ENCODE measurements around the gene TEX54. TPM values are rescaled to one million over a fixed set of nuclear protein-coding genes. Genes with fewer than 3 reads are reported as not detected.
A peak's percentile ranks its signal among the peaks of the same experiment; 100 is the strongest.

Gene TEX54
- total and polyA plus RNA-seq, 4 experiments from 2014 or later = 1.3 to 1.9 TPM; not detected in 2

- Mint-ChIP-seq H3K4me1 (peaks cover 26 to 50% (median 36%) of the 10 kb centered on the region in 4 donors), H3K27ac (peak overlapping the region in 6 of 7 donors; percentile 48 to 100 (median 99)), H3K36me3 (peaks cover 28 to 44% of the 10 kb centered on the region in 2 donors), H3K9me3 (no peaks in the 10 kb centered on the region), H3K27me3 (no peaks in the 10 kb centered on the region), H3K4me3 (peak overlapping the region; percentile 64 to 100 (median 100))
- ChIA-PET POLR2A (ENCODE audit: partially characterized antibody) (interaction anchor here (0.8 to 7.2 kb wide), 8 partner anchors 26 to 288 kb away, joined by 3 to 138 read pairs (median 31); partner anchors contain the start of genes STX5, TAF6L, TEX54 and TMEM179B), CTCF (ENCODE audit: partially characterized antibody) (interaction anchor here (0.9 to 4.0 kb wide), 4 partner anchors 15 to 92 kb away, joined by 4 to 22 read pairs (median 13); partner anchors contain the start of gene TMEM179B)
- Histone ChIP-seq H3K4me3 (ENCODE audit: low read length in 2 of 2) (peak overlapping the region in 1 of 2 donors; percentile 79), H3K27ac (ENCODE audit: low read depth, low read length) (peak overlapping the region; percentile 93), H3K4me1 (ENCODE audit: insufficient read depth, low read length) (peaks cover 39% of the 10 kb centered on the region), H3K36me3 (ENCODE audit: insufficient read depth, low read length) (peaks cover 18% of the 10 kb centered on the region), H3K27me3 (ENCODE audit: insufficient read depth, low read length) (no peaks in the 10 kb centered on the region), H3K9me3 (ENCODE audit: control insufficient read depth in 1 of 2, low read length in 2 of 2) (no peaks in the 10 kb centered on the region)
- intact Hi-C loops (cut with micrococcal nuclease) = no loop called here
- no peak for DNase-seq
Observed at GRCh38 chr11:62879235-62879978, 46.8 kb upstream of the TEX54 start.

- no peak overlapping the region for H3K27ac ChIP-seq (ENCODE audit: low read depth, low read length)
- peaks cover 7 to 23% (median 13%) of the 10 kb centered on the region in 4 donors for H3K4me1 Mint-ChIP-seq
- intact Hi-C loops (cut with micrococcal nuclease) = no loop called here
- H3K27ac Mint-ChIP-seq = no peak overlapping the region
- H3K36me3 Mint-ChIP-seq = peaks cover 1 to 17% of the 10 kb centered on the region in 2 donors
- H3K4me1 ChIP-seq (ENCODE audit: insufficient read depth, low read length) = peaks cover 12% of the 10 kb centered on the region
- no peaks in the 10 kb centered on the region for H3K9me3 ChIP-seq (ENCODE audit: control insufficient read depth in 1 of 2, low read length in 2 of 2)
- H3K4me3 Mint-ChIP-seq = no peak overlapping the region
- ChIA-PET CTCF (ENCODE audit: partially characterized antibody) (no interaction called here), POLR2A (ENCODE audit: partially characterized antibody) (interaction anchor here (1.2 kb wide), 1 partner anchor 35 kb away, joined by 6 read pairs; no protein-coding TSS in a partner anchor)
- H3K4me3 ChIP-seq (ENCODE audit: low read length in 2 of 2) = no peak overlapping the region
- DNase-seq = no peak
- no peaks in the 10 kb centered on the region for H3K27me3 Mint-ChIP-seq
- H3K36me3 ChIP-seq (ENCODE audit: insufficient read depth, low read length) = no peaks in the 10 kb centered on the region
- H3K27me3 ChIP-seq (ENCODE audit: insufficient read depth, low read length) = no peaks in the 10 kb centered on the region
- no peaks in the 10 kb centered on the region for H3K9me3 Mint-ChIP-seq
Observed at GRCh38 chr11:62876712-62877111, 44.1 kb upstream of the TEX54 start.

- Mint-ChIP-seq H3K4me1 (peaks cover 7 to 15% (median 10%) of the 10 kb centered on the region in 4 donors), H3K9me3 (no peaks in the 10 kb centered on the region), H3K4me3 (no peak overlapping the region), H3K27ac (no peak overlapping the region), H3K27me3 (no peaks in the 10 kb centered on the region), H3K36me3 (peaks cover 0 to 9% of the 10 kb centered on the region in 2 donors)
- CTCF ChIA-PET (ENCODE audit: partially characterized antibody) = no interaction called here
- intact Hi-C loops (cut with micrococcal nuclease) = no loop called here
- Histone ChIP-seq H3K36me3 (ENCODE audit: insufficient read depth, low read length) (no peaks in the 10 kb centered on the region), H3K27ac (ENCODE audit: low read depth, low read length) (no peak overlapping the region), H3K4me1 (ENCODE audit: insufficient read depth, low read length) (peaks cover 12% of the 10 kb centered on the region), H3K4me3 (ENCODE audit: low read length in 2 of 2) (no peak overlapping the region), H3K27me3 (ENCODE audit: insufficient read depth, low read length) (no peaks in the 10 kb centered on the region), H3K9me3 (ENCODE audit: control insufficient read depth in 1 of 2, low read length in 2 of 2) (no peaks in the 10 kb centered on the region)
- DNase-seq = no peak
- POLR2A ChIA-PET (ENCODE audit: partially characterized antibody) = interaction anchor here (0.9 to 1.7 kb wide), 2 partner anchors 34 to 284 kb away, joined by 3 to 5 read pairs; partner anchors contain the start of gene TUT1
Observed at GRCh38 chr11:62875698-62876478, 43.2 kb upstream of the TEX54 start.

- H3K4me1 Mint-ChIP-seq = peaks cover 0 to 5% (median 3%) of the 10 kb centered on the region in 4 donors
- no peaks in the 10 kb centered on the region for H3K36me3 Mint-ChIP-seq
- intact Hi-C loops (cut with micrococcal nuclease) = no loop called here
- no peaks in the 10 kb centered on the region for H3K27me3 ChIP-seq (ENCODE audit: insufficient read depth, low read length)
- no peak for DNase-seq
- no peaks in the 10 kb centered on the region for H3K36me3 ChIP-seq (ENCODE audit: insufficient read depth, low read length)
- H3K4me3 ChIP-seq (ENCODE audit: low read length in 2 of 2) = no peak overlapping the region
- H3K27ac Mint-ChIP-seq = no peak overlapping the region
- no peaks in the 10 kb centered on the region for H3K9me3 Mint-ChIP-seq
- no peak overlapping the region for H3K4me3 Mint-ChIP-seq
- H3K27me3 Mint-ChIP-seq = no peaks in the 10 kb centered on the region
- POLR2A ChIA-PET (ENCODE audit: partially characterized antibody) = interaction anchor here (1.7 kb wide), 1 partner anchor 33 kb away, joined by 5 read pairs; no protein-coding TSS in a partner anchor
- CTCF ChIA-PET (ENCODE audit: partially characterized antibody) = interaction anchor here (1.1 kb wide), 1 partner anchor 11 kb away, joined by 4 read pairs; no protein-coding TSS in a partner anchor
- no peak overlapping the region for H3K27ac ChIP-seq (ENCODE audit: low read depth, low read length)
- no peaks in the 10 kb centered on the region for H3K9me3 ChIP-seq (ENCODE audit: control insufficient read depth in 1 of 2, low read length in 2 of 2)
- peaks cover 5% of the 10 kb centered on the region for H3K4me1 ChIP-seq (ENCODE audit: insufficient read depth, low read length)
Observed at GRCh38 chr11:62874851-62875250, 42.2 kb upstream of the TEX54 start.

- H3K27ac ChIP-seq (ENCODE audit: low read depth, low read length) = no peak overlapping the region
- H3K36me3 Mint-ChIP-seq = no peaks in the 10 kb centered on the region
- ChIA-PET CTCF (ENCODE audit: partially characterized antibody) (interaction anchor here (0.6 to 6.9 kb wide), 8 partner anchors 9 to 305 kb away, joined by 3 to 105 read pairs (median 4); partner anchors contain the start of genes POLR2G, SLC3A2 and TMEM179B), POLR2A (ENCODE audit: partially characterized antibody) (interaction anchor here (0.8 to 5.8 kb wide), 5 partner anchors 10 to 156 kb away, joined by 3 to 54 read pairs (median 8); partner anchors contain the start of genes SLC3A2 and TMEM179B)
- H3K27me3 ChIP-seq (ENCODE audit: insufficient read depth, low read length) = no peaks in the 10 kb centered on the region
- H3K9me3 Mint-ChIP-seq = no peaks in the 10 kb centered on the region
- H3K4me1 ChIP-seq (ENCODE audit: insufficient read depth, low read length) = peaks cover 5% of the 10 kb centered on the region
- no peaks in the 10 kb centered on the region for H3K9me3 ChIP-seq (ENCODE audit: control insufficient read depth in 1 of 2, low read length in 2 of 2)
- H3K27me3 Mint-ChIP-seq = no peaks in the 10 kb centered on the region
- peaks cover 4 to 7% (median 5%) of the 10 kb centered on the region in 4 donors for H3K4me1 Mint-ChIP-seq
- H3K4me3 Mint-ChIP-seq = no peak overlapping the region
- no peak overlapping the region for H3K4me3 ChIP-seq (ENCODE audit: low read length in 2 of 2)
- intact Hi-C loops (cut with micrococcal nuclease) = no loop called here
- peak overlapping the region in 1 of 7 donors; percentile 43 for H3K27ac Mint-ChIP-seq
- DNase-seq = no peak
- no peaks in the 10 kb centered on the region for H3K36me3 ChIP-seq (ENCODE audit: insufficient read depth, low read length)
Observed at GRCh38 chr11:62865635-62866034, 33.0 kb upstream of the TEX54 start.

- ChIA-PET CTCF (ENCODE audit: partially characterized antibody) (interaction anchor here (0.7 to 6.9 kb wide), 10 partner anchors 11 to 439 kb away, joined by 3 to 105 read pairs (median 4); partner anchors contain the start of genes SLC3A2 and TMEM179B), POLR2A (ENCODE audit: partially characterized antibody) (interaction anchor here (0.8 to 5.8 kb wide), 9 partner anchors 9 to 290 kb away, joined by 3 to 54 read pairs (median 3); partner anchors contain the start of genes SLC3A2, TMEM179B, TMEM223 and WDR74)
- no peak overlapping the region for H3K4me3 Mint-ChIP-seq
- H3K36me3 ChIP-seq (ENCODE audit: insufficient read depth, low read length) = no peaks in the 10 kb centered on the region
- H3K27ac ChIP-seq (ENCODE audit: low read depth, low read length) = no peak overlapping the region
- DNase-seq = no peak
- H3K4me3 ChIP-seq (ENCODE audit: low read length in 2 of 2) = no peak overlapping the region
- no peak overlapping the region for H3K27ac Mint-ChIP-seq
- no peaks in the 10 kb centered on the region for H3K27me3 ChIP-seq (ENCODE audit: insufficient read depth, low read length)
- no peaks in the 10 kb centered on the region for H3K36me3 Mint-ChIP-seq
- H3K27me3 Mint-ChIP-seq = no peaks in the 10 kb centered on the region
- intact Hi-C loops (cut with micrococcal nuclease) = loop anchor here (2.0 to 5.0 kb wide), 2 partner anchors 251 to 272 kb away; partner anchors contain the start of genes EML3, ROM1 and TUT1
- peaks cover 4 to 7% (median 5%) of the 10 kb centered on the region in 4 donors for H3K4me1 Mint-ChIP-seq
- no peaks in the 10 kb centered on the region for H3K9me3 ChIP-seq (ENCODE audit: control insufficient read depth in 1 of 2, low read length in 2 of 2)
- no peaks in the 10 kb centered on the region for H3K9me3 Mint-ChIP-seq
- H3K4me1 ChIP-seq (ENCODE audit: insufficient read depth, low read length) = peaks cover 5% of the 10 kb centered on the region
Observed at GRCh38 chr11:62863687-62864335, 31.2 kb upstream of the TEX54 start.
